WTC11 (cell line): ENCODE measurements around the gene ARL15.

ENCODE experiments used
- CREB1 ChIP-seq: sonication (generic); formaldehyde crosslinking; IDR thresholded peaks from 2 replicates; pipeline ENCODE4 v1.8.0; 2023; ENCODE audit warnings: mild to moderate bottlenecking, missing genetic modification reagents
- EMX1 ChIP-seq: fragments of 250-450 bp; sonication (Bioruptor Pico); IDR thresholded peaks from 2 replicates; pipeline ENCODE4 v1.8.0; 2021; ENCODE audit warnings: mild to moderate bottlenecking
- FOXK1 ChIP-seq: sonication (generic); formaldehyde crosslinking; IDR thresholded peaks from 2 replicates; pipeline ENCODE4 v1.8.0; 2022; ENCODE audit warnings: mild to moderate bottlenecking, moderate library complexity, missing genetic modification reagents
- NFE2L1 ChIP-seq: sonication (generic); formaldehyde crosslinking; IDR thresholded peaks from 2 replicates; pipeline ENCODE4 v1.8.1; 2023; ENCODE audit warnings: missing genetic modification reagents
- TF ChIP-seq, protein P1 (sequence below): sonication (generic); formaldehyde crosslinking; IDR thresholded peaks from 2 replicates; pipeline ENCODE4 v1.8.1; 2023; ENCODE audit warnings: mild to moderate bottlenecking, missing genetic modification reagents, moderate library complexity
- TF ChIP-seq, protein P2 (sequence below): fragments of 200-600 bp; IDR thresholded peaks from 2 replicates; pipeline ENCODE4 v1.8.0; 2022; ENCODE audit warnings: antibody characterized with exemption

DNA sequence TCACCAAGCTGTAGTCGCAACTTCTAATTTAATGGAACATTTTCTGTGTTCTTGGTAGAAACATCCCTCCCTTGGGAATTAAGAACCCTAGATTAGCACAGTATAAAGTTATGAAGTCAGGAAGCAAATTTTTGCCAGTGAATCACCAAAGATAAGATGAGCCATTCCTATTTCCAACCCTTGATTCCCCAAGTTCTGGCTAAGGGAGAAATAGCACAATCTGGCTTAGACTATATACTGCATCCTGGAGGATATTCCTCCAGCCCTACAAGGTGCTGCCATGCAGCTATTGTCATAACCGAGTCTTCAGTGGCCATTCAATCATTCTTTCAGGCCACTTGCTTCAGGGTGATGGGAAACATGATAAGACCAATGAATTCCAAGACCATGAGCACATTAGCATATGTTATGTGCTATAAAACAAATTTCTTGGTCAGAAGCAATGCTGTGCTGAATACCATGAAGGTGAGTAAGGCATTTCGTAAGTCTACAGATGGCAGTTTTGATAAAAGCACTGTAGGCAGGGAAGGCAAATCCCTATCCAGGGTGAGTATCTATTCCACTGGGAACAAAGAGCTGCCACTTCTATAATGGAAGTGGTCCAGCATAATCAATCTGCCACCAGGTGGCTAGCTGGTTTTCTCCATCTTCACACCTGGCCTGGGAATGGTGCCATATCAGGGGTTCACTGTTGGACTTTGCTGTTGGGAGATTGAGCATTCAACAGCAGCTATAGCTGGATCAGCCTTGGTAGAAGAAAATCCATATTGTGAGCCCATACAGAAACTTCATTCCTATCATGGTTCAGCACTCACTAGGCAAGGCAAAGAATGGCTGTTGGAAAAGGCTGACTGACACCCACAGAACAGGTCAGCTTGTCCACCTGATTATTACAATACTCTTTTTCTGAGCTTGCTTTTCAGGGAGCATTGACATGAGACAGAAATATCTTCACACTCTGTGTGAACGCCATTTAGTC lies 19.6 kb upstream of the ARL15 start:
- TF ChIP-seq, protein P1, sequence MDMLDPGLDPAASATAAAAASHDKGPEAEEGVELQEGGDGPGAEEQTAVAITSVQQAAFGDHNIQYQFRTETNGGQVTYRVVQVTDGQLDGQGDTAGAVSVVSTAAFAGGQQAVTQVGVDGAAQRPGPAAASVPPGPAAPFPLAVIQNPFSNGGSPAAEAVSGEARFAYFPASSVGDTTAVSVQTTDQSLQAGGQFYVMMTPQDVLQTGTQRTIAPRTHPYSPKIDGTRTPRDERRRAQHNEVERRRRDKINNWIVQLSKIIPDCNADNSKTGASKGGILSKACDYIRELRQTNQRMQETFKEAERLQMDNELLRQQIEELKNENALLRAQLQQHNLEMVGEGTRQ, result no peak
- TF ChIP-seq EMX1 (no peak), CREB1 (CRISPR knock-in tag) (no peak), FOXK1 (no peak), NFE2L1 (no peak)
- TF ChIP-seq, protein P2, sequence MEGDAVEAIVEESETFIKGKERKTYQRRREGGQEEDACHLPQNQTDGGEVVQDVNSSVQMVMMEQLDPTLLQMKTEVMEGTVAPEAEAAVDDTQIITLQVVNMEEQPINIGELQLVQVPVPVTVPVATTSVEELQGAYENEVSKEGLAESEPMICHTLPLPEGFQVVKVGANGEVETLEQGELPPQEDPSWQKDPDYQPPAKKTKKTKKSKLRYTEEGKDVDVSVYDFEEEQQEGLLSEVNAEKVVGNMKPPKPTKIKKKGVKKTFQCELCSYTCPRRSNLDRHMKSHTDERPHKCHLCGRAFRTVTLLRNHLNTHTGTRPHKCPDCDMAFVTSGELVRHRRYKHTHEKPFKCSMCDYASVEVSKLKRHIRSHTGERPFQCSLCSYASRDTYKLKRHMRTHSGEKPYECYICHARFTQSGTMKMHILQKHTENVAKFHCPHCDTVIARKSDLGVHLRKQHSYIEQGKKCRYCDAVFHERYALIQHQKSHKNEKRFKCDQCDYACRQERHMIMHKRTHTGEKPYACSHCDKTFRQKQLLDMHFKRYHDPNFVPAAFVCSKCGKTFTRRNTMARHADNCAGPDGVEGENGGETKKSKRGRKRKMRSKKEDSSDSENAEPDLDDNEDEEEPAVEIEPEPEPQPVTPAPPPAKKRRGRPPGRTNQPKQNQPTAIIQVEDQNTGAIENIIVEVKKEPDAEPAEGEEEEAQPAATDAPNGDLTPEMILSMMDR, result no peak
